Activated CD4-positive, alpha-beta T cell treated with anti-CD3 and anti-CD28 coated beads, Interleukin-2, amount 10 ng/mL, durations not matched to agents 7 days and 5 days (primary cell): Measurements from ENCODE around the gene ZMIZ1. TPM values are rescaled to one million over a fixed set of nuclear protein-coding genes. Genes with fewer than 3 reads are reported as not detected.

Source experiments
- CTCF ChIA-PET: fragments of 350-600 bp; sonication (Branson Sonifier 250); formaldehyde crosslinking; loops from one replicate; lab custom pipeline; 2021; ENCODE audit warnings: antibody characterized with exemption; lab: Charles Lee
- POLR2A ChIA-PET: fragments of 350-600 bp; sonication (Branson Sonifier 250); formaldehyde crosslinking; loops from one replicate; lab custom pipeline; 2021; ENCODE audit warnings: antibody characterized with exemption; lab: Charles Lee
- DNase-seq: peaks from one replicate; pipeline ENCODE4 v3.0.0-alpha.2; 2020
- H3K27ac Mint-ChIP-seq: one replicate; pipeline ENCODE4 v1.8.0; 2021; ENCODE audit warnings: mild to moderate bottlenecking, moderate library complexity, mixed read lengths
- H3K27me3 Mint-ChIP-seq: one replicate; pipeline ENCODE4 v1.8.0; 2021; ENCODE audit warnings: mixed read lengths
- H3K36me3 Mint-ChIP-seq: one replicate; pipeline ENCODE4 v1.8.0; 2021; ENCODE audit warnings: low read depth, mixed read lengths
- H3K4me1 Mint-ChIP-seq: one replicate; pipeline ENCODE4 v1.8.0; 2021; ENCODE audit warnings: mixed read lengths
- H3K4me3 Mint-ChIP-seq: one replicate; pipeline ENCODE4 v1.8.0; 2021; ENCODE audit warnings: mild to moderate bottlenecking, moderate library complexity, mixed read lengths
- H3K9me3 Mint-ChIP-seq: one replicate; pipeline ENCODE4 v1.8.0; 2021; ENCODE audit warnings: mixed read lengths
- total RNA-seq, 2 experiments: library from RNA; stranded (reverse); gene quantifications; one replicate each; pipeline ENCODE4 v1.2.3, GENCODE V29; 2021

The ZMIZ1 gene
- total RNA-seq, 2 experiments from 2014 or later = 27.8 to 31.5 TPM

- peak overlapping the region; percentile 66 for H3K27ac Mint-ChIP-seq
Observed at GRCh38 chr10:79299397-79300241, 230.9 kb downstream of the ZMIZ1 start.

GRCh38 chr10:79300711-79301110, 231.9 kb downstream of the ZMIZ1 start:
- no peaks in the 10 kb centered on the region for H3K9me3 Mint-ChIP-seq
- H3K27me3 Mint-ChIP-seq = no peaks in the 10 kb centered on the region
- H3K36me3 Mint-ChIP-seq = peaks cover 33% of the 10 kb centered on the region
- ChIA-PET POLR2A (no interaction called here), CTCF (interaction anchor here (1.0 to 1.1 kb wide), 2 partner anchors 26 to 176 kb away, joined by 3 read pairs; no protein-coding TSS in a partner anchor)
- H3K27ac Mint-ChIP-seq = no peak overlapping the region
- no peak for DNase-seq
- H3K4me1 Mint-ChIP-seq = peaks cover 5% of the 10 kb centered on the region
- no peak overlapping the region for H3K4me3 Mint-ChIP-seq

More at GRCh38 chr10:79299397-79300241, 230.9 kb downstream of the ZMIZ1 start:
- ChIA-PET POLR2A (no interaction called here), CTCF (interaction anchor here (0.6 to 1.0 kb wide), 2 partner anchors 27 to 263 kb away, joined by 3 read pairs; no protein-coding TSS in a partner anchor)
- Mint-ChIP-seq H3K36me3 (peaks cover 37% of the 10 kb centered on the region), H3K4me3 (no peak overlapping the region), H3K9me3 (no peaks in the 10 kb centered on the region), H3K27me3 (no peaks in the 10 kb centered on the region), H3K4me1 (peaks cover 12% of the 10 kb centered on the region)
- DNase-seq = no peak

GRCh38 chr10:79301754-79302530, 233.2 kb downstream of the ZMIZ1 start:
- Mint-ChIP-seq H3K4me1 (peaks cover 2% of the 10 kb centered on the region), H3K36me3 (peaks cover 31% of the 10 kb centered on the region), H3K27ac (no peak overlapping the region), H3K9me3 (no peaks in the 10 kb centered on the region), H3K4me3 (no peak overlapping the region), H3K27me3 (no peaks in the 10 kb centered on the region)
- no peak for DNase-seq
- ChIA-PET CTCF (interaction anchor here (0.6 to 1.6 kb wide), 6 partner anchors 8 to 178 kb away, joined by 3 to 7 read pairs (median 4); no protein-coding TSS in a partner anchor), POLR2A (no interaction called here)

- DNase-seq = no peak
- ChIA-PET CTCF (interaction anchor here (0.6 to 1.6 kb wide), 5 partner anchors 8 to 37 kb away, joined by 3 to 7 read pairs (median 4); no protein-coding TSS in a partner anchor), POLR2A (no interaction called here)
- H3K36me3 Mint-ChIP-seq = peaks cover 37% of the 10 kb centered on the region
- no peaks in the 10 kb centered on the region for H3K27me3 Mint-ChIP-seq
- H3K27ac Mint-ChIP-seq = no peak overlapping the region
- H3K4me1 Mint-ChIP-seq = no peaks in the 10 kb centered on the region
- no peaks in the 10 kb centered on the region for H3K9me3 Mint-ChIP-seq
- no peak overlapping the region for H3K4me3 Mint-ChIP-seq
Observed at GRCh38 chr10:79303631-79304478, 235.1 kb downstream of the ZMIZ1 start.

GRCh38 chr10:79304479-79305087, 235.8 kb downstream of the ZMIZ1 start:
- Mint-ChIP-seq H3K27me3 (no peaks in the 10 kb centered on the region), H3K36me3 (peaks cover 29% of the 10 kb centered on the region), H3K4me3 (no peak overlapping the region), H3K4me1 (peaks cover 2% of the 10 kb centered on the region), H3K9me3 (no peaks in the 10 kb centered on the region), H3K27ac (no peak overlapping the region)
- ChIA-PET POLR2A (no interaction called here), CTCF (interaction anchor here (0.8 to 1.3 kb wide), 2 partner anchors 13 to 24 kb away, joined by 3 read pairs; no protein-coding TSS in a partner anchor)
- no peak for DNase-seq

- DNase-seq = no peak
- no peaks in the 10 kb centered on the region for H3K9me3 Mint-ChIP-seq
- ChIA-PET POLR2A (no interaction called here), CTCF (interaction anchor here (0.8 to 1.3 kb wide), 2 partner anchors 14 to 24 kb away, joined by 3 read pairs; no protein-coding TSS in a partner anchor)
- no peak overlapping the region for H3K27ac Mint-ChIP-seq
- H3K27me3 Mint-ChIP-seq = no peaks in the 10 kb centered on the region
- no peak overlapping the region for H3K4me3 Mint-ChIP-seq
- H3K36me3 Mint-ChIP-seq = peaks cover 26% of the 10 kb centered on the region
- H3K4me1 Mint-ChIP-seq = peaks cover 3% of the 10 kb centered on the region
Observed at GRCh38 chr10:79305515-79305914, 236.7 kb downstream of the ZMIZ1 start.

- ChIA-PET POLR2A (no interaction called here), CTCF (no interaction called here)
- Mint-ChIP-seq H3K27ac (no peak overlapping the region), H3K9me3 (no peaks in the 10 kb centered on the region), H3K4me1 (peaks cover 5% of the 10 kb centered on the region), H3K36me3 (peaks cover 25% of the 10 kb centered on the region), H3K27me3 (no peaks in the 10 kb centered on the region), H3K4me3 (no peak overlapping the region)
- no peak for DNase-seq
Observed at GRCh38 chr10:79305988-79306387, 237.2 kb downstream of the ZMIZ1 start.

- POLR2A ChIA-PET = no interaction called here
- CTCF ChIA-PET = no interaction called here
- DNase-seq = no peak
- peaks cover 18% of the 10 kb centered on the region for H3K36me3 Mint-ChIP-seq
- H3K4me1 Mint-ChIP-seq = peaks cover 5% of the 10 kb centered on the region
- no peak overlapping the region for H3K27ac Mint-ChIP-seq
- no peaks in the 10 kb centered on the region for H3K27me3 Mint-ChIP-seq
- H3K9me3 Mint-ChIP-seq = no peaks in the 10 kb centered on the region
- no peak overlapping the region for H3K4me3 Mint-ChIP-seq
Observed at GRCh38 chr10:79306644-79307220, 238.0 kb downstream of the ZMIZ1 start.

- DNase-seq = no peak
- Mint-ChIP-seq H3K9me3 (no peaks in the 10 kb centered on the region), H3K4me1 (peaks cover 5% of the 10 kb centered on the region), H3K36me3 (peaks cover 18% of the 10 kb centered on the region), H3K27ac (no peak overlapping the region), H3K4me3 (no peak overlapping the region), H3K27me3 (no peaks in the 10 kb centered on the region)
- ChIA-PET POLR2A (no interaction called here), CTCF (interaction anchor here (1.4 to 1.5 kb wide), 2 partner anchors 15 to 21 kb away, joined by 3 to 7 read pairs; no protein-coding TSS in a partner anchor)
Observed at GRCh38 chr10:79308016-79308415, 239.2 kb downstream of the ZMIZ1 start.

GRCh38 chr10:79308969-79309665, 240.4 kb downstream of the ZMIZ1 start:
- Mint-ChIP-seq H3K4me1 (peaks cover 5% of the 10 kb centered on the region), H3K9me3 (no peaks in the 10 kb centered on the region), H3K36me3 (peaks cover 16% of the 10 kb centered on the region), H3K4me3 (no peak overlapping the region), H3K27me3 (no peaks in the 10 kb centered on the region), H3K27ac (peak overlapping the region; percentile 78)
- POLR2A ChIA-PET = no interaction called here
- DNase-seq = no peak
- CTCF ChIA-PET = interaction anchor here (0.8 to 1.4 kb wide), 2 partner anchors 14 to 22 kb away, joined by 3 to 7 read pairs; no protein-coding TSS in a partner anchor

- Mint-ChIP-seq H3K36me3 (peaks cover 12% of the 10 kb centered on the region), H3K27me3 (no peaks in the 10 kb centered on the region), H3K27ac (peak overlapping the region; percentile 60), H3K4me3 (no peak overlapping the region), H3K9me3 (no peaks in the 10 kb centered on the region), H3K4me1 (peaks cover 7% of the 10 kb centered on the region)
- CTCF ChIA-PET = no interaction called here
- POLR2A ChIA-PET = no interaction called here
- DNase-seq = no peak
Observed at GRCh38 chr10:79310200-79310865, 241.6 kb downstream of the ZMIZ1 start.
